ENCODE results near the gene LINGO1. TPM values are rescaled to one million over a fixed set of nuclear protein-coding genes. Genes with fewer than 3 reads are reported as not detected.

The LINGO1 gene
- total RNA-seq, 6 experiments from 2014 or later, result 0.09 to 0.11 TPM; not detected in 4

GRCh38 chr15:77641999-77642398 is 9.3 kb upstream of the LINGO1 start:
- H3K9me3 Mint-ChIP-seq, result no peaks in the 10 kb centered on the region
- no peak overlapping the region for H3K4me3 Mint-ChIP-seq
- H3K27me3 Mint-ChIP-seq (ENCODE audit: insufficient read depth), result peaks cover 52% of the 10 kb centered on the region
- TF ChIP-seq CTCF (IDR thresholded peaks at IDR 0.05), result no peak
- no peaks in the 10 kb centered on the region for H3K4me1 Mint-ChIP-seq (ENCODE audit: low read depth)
- H3K36me3 Mint-ChIP-seq (ENCODE audit: low read depth), result no peaks in the 10 kb centered on the region
- DNase-seq, result no peak
- no peak overlapping the region for H3K27ac Mint-ChIP-seq

GRCh38 chr15:77640615-77641014 is 7.9 kb upstream of the LINGO1 start:
- TF ChIP-seq CTCF (IDR thresholded peaks at IDR 0.05), result no peak
- Mint-ChIP-seq H3K4me3 (no peak overlapping the region), H3K36me3 (ENCODE audit: low read depth) (no peaks in the 10 kb centered on the region), H3K9me3 (no peaks in the 10 kb centered on the region), H3K27me3 (ENCODE audit: insufficient read depth) (peaks cover 55% of the 10 kb centered on the region), H3K4me1 (ENCODE audit: low read depth) (no peaks in the 10 kb centered on the region), H3K27ac (no peak overlapping the region)
- no peak for DNase-seq

GRCh38 chr15:77639431-77639830 is 6.7 kb upstream of the LINGO1 start:
- H3K36me3 Mint-ChIP-seq (ENCODE audit: low read depth), result no peaks in the 10 kb centered on the region
- H3K9me3 Mint-ChIP-seq, result no peaks in the 10 kb centered on the region
- H3K4me3 Mint-ChIP-seq, result no peak overlapping the region
- TF ChIP-seq CTCF (IDR thresholded peaks at IDR 0.05), result no peak
- no peak for DNase-seq
- no peaks in the 10 kb centered on the region for H3K4me1 Mint-ChIP-seq (ENCODE audit: low read depth)
- peaks cover 50% of the 10 kb centered on the region for H3K27me3 Mint-ChIP-seq (ENCODE audit: insufficient read depth)
- H3K27ac Mint-ChIP-seq, result no peak overlapping the region

- Mint-ChIP-seq H3K9me3 (no peaks in the 10 kb centered on the region), H3K4me3 (no peak overlapping the region), H3K27ac (no peak overlapping the region), H3K36me3 (ENCODE audit: low read depth) (no peaks in the 10 kb centered on the region), H3K27me3 (ENCODE audit: insufficient read depth) (peaks cover 48% of the 10 kb centered on the region), H3K4me1 (ENCODE audit: low read depth) (no peaks in the 10 kb centered on the region)
- TF ChIP-seq CTCF (IDR thresholded peaks at IDR 0.05), result no peak
- no peak for DNase-seq
Measured at GRCh38 chr15:77637851-77638692, 5.4 kb upstream of the LINGO1 start.

GRCh38 chr15:77636209-77636608 is 3.5 kb upstream of the LINGO1 start:
- Mint-ChIP-seq H3K9me3 (no peaks in the 10 kb centered on the region), H3K27me3 (ENCODE audit: insufficient read depth) (peaks cover 33% of the 10 kb centered on the region), H3K36me3 (ENCODE audit: low read depth) (no peaks in the 10 kb centered on the region), H3K4me1 (ENCODE audit: low read depth) (no peaks in the 10 kb centered on the region), H3K4me3 (no peak overlapping the region), H3K27ac (no peak overlapping the region)
- DNase-seq, result no peak
- TF ChIP-seq CTCF (IDR thresholded peaks at IDR 0.05), result no peak
